K562 (cell line): Measurements from ENCODE around the gene PSMA7. TPM values are rescaled to one million over a fixed set of nuclear protein-coding genes. Genes with fewer than 3 reads are reported as not detected.

Source experiments
- ATAC-seq: fragments of 200-7000 bp; cut with Tn5 transposase; 3 replicates; pipeline ENCODE4 v1.9.1; 2020; ENCODE audit warnings: moderate library complexity
- BruUV-seq: library from RNA; stranded (reverse); fragments of 400-500 nt; replicated peaks from 2 replicates; lab custom pipeline; 2021; lab: Mats Ljungman, UMichigan
- CTCF ChIA-PET: fragments of 300-600 bp; formaldehyde crosslinking; extraction: SDS; loops from one replicate; lab custom pipeline; 2021; ENCODE audit warnings: low intra/inter-chr PET ratio; lab: Yijun Ruan, JAX
- POLR2A ChIA-PET: fragments of 300-600, 350-650 bp; sonication (Branson Sonifier 250); formaldehyde crosslinking; extraction: SDS; loops from one replicate; lab custom pipeline; 2021; ENCODE audit warnings: antibody characterized with exemption, inconsistent platforms; lab: Yijun Ruan, JAX
- DNase-seq, 4 experiments: peaks; one replicate each; pipeline versions ENCODE4 v3.0.0 to v3.0.0-alpha.2; 2011 to 2018; ENCODE audit warnings: low spot score in 3 of 4, mixed read lengths in 3 of 4; ENCODE audit errors: extremely low read depth in 1 of 4
- FAIRE-seq: peaks from 2 replicates; lab custom pipeline; 2011; peaks lifted over from hg19 to GRCh38; lab: Jason Lieb, UNC
- H2AFZ ChIP-seq: 2 replicates; pipeline ENCODE4 v1.6.0; 2011; ENCODE audit warnings: low read depth, low read length, control low read depth, inconsistent platforms
- H3K27ac ChIP-seq: fragments of 200-600 bp; 3 replicates; pipeline ENCODE4 v1.8.0; 2011; ENCODE audit warnings: low read depth, mild to moderate bottlenecking, control low read depth, inconsistent platforms, low read length, moderate library complexity, mixed read lengths; ENCODE audit errors: extremely low read depth
- H3K27me3 ChIP-seq, 2 experiments: fragments of 300-600 bp in 1 of 2; 2 replicates in 1 of 2; 3 replicates in 1 of 2; pipeline versions ENCODE4 v1.6.0 to v1.8.0; 2011; ENCODE audit warnings: inconsistent platforms in 2 of 2, low read length in 2 of 2, mild to moderate bottlenecking in 1 of 2, mixed read lengths in 1 of 2, moderate library complexity in 1 of 2; ENCODE audit not compliant: control insufficient read depth in 2 of 2, insufficient read depth in 2 of 2
- H3K36me3 ChIP-seq: fragments of 300-600 bp; 3 replicates; pipeline ENCODE4 v1.8.0; 2011; ENCODE audit warnings: mild to moderate bottlenecking, low read length, inconsistent platforms; ENCODE audit not compliant: control insufficient read depth, insufficient read depth
- H3K4me1 ChIP-seq, 2 experiments: fragments of 200-600 bp in 1 of 2; replicated peaks in 1 of 2; 2 replicates in 1 of 2; 3 replicates in 1 of 2; pipeline versions ENCODE4 v1.5.1 to v1.8.0; 2011; ENCODE audit warnings: inconsistent platforms in 2 of 2, low read length in 2 of 2, mild to moderate bottlenecking in 1 of 2, mixed read lengths in 1 of 2, moderate library complexity in 1 of 2; ENCODE audit not compliant: control insufficient read depth in 2 of 2, insufficient read depth in 2 of 2
- H3K4me2 ChIP-seq: 2 replicates; pipeline ENCODE4 v1.6.1; 2011; ENCODE audit warnings: low read length, control low read depth, inconsistent platforms, mixed read lengths; ENCODE audit not compliant: insufficient read depth
- H3K4me3 ChIP-seq: fragments of 200-600 bp; sonication (generic), shearing (Covaris generic); 2 replicates; pipeline ENCODE4 v1.5.1; 2016; ENCODE audit warnings: control low read depth, inconsistent platforms
- H3K79me2 ChIP-seq: fragments of 200-600 bp; 3 replicates; pipeline ENCODE4 v1.8.0; 2011; ENCODE audit warnings: low read length, inconsistent platforms; ENCODE audit not compliant: control insufficient read depth, insufficient read depth
- H3K9ac ChIP-seq, 2 experiments: 2 replicates each; pipeline versions ENCODE4 v1.6.0 to v1.6.1; 2011; ENCODE audit warnings: low read depth in 2 of 2, low read length in 2 of 2, control low read depth in 1 of 2, inconsistent platforms in 1 of 2, mild to moderate bottlenecking in 1 of 2, mixed read lengths in 1 of 2; ENCODE audit not compliant: insufficient read depth in 1 of 2
- H3K9me1 ChIP-seq: one replicate; pipeline ENCODE4 v1.6.0; 2011; ENCODE audit warnings: inconsistent platforms, mild to moderate bottlenecking, low read length, moderate library complexity; ENCODE audit not compliant: control insufficient read depth, insufficient read depth
- H3K9me3 ChIP-seq: replicated peaks from 2 replicates; pipeline ENCODE4 v1.5.1; 2011; ENCODE audit warnings: low read depth, low read length, inconsistent platforms; ENCODE audit not compliant: control insufficient read depth, insufficient read depth
- H4K20me1 ChIP-seq: replicated peaks from 2 replicates; pipeline ENCODE4 v1.6.1; 2011; ENCODE audit warnings: low read length, inconsistent platforms, mixed read lengths; ENCODE audit not compliant: control insufficient read depth, insufficient read depth
- CHD1 ChIP-seq: fragments of 200-600 bp; sonication (generic); IDR thresholded peaks from one replicate; pipeline ENCODE4 v1.6.1; 2012; ENCODE audit warnings: mild to moderate bottlenecking, moderate library complexity, low read length, inconsistent platforms
- HMGXB4 ChIP-seq: sonication (generic); formaldehyde crosslinking; IDR thresholded peaks from 2 replicates; pipeline ENCODE4 v1.8.1; 2023; ENCODE audit warnings: mild to moderate bottlenecking, missing genetic modification reagents
- WGBS: fragments of 100-300 bp; shearing (Covaris generic); methylation state at CpG from one replicate; pipeline ENCODE4 v1.1.6; 2016; ENCODE audit warnings: low coverage, mixed read lengths; ENCODE audit not compliant: insufficient coverage; ENCODE audit errors: missing lambda C conversion rate; 5-methylcytosine and 5-hydroxymethylcytosine counted together
- in situ Hi-C: fragments of 300-500 bp; cut with MboI; formaldehyde crosslinking; loops from 4 replicates; pipeline ENCODE4 v1.15.0; 2018; ENCODE audit warnings: inconsistent platforms, mixed read lengths
- intact Hi-C: fragments of 100-400 bp; cut with micrococcal nuclease; formaldehyde crosslinking; loops from 2 replicates; pipeline ENCODE4 v1.14.2; 2022
- polyA plus RNA-seq, 8 experiments: library from polyadenylated mRNA; depleted of rRNA in 4 of 8; stranded (reverse) in 5 of 8; unstranded in 3 of 8; fragments of >200 nt; fragmentation: Nextera tagmentation in 2 of 8; fragmentation: Illumina TruSeq in 1 of 8; extraction: Ambion mirVana in 2 of 8; extraction: Trizol in 1 of 8; gene quantifications; 2 replicates each; pipeline versions ENCODE4 v1.2.1 to v1.2.3, GENCODE V29; 2011 to 2014; ENCODE audit warnings: inconsistent platforms in 1 of 8, missing spikeins in 1 of 8
- total RNA-seq, 7 experiments: library from RNA; depleted of rRNA in 6 of 7; stranded (reverse); fragments of >200 nt in 6 of 7; fragmentation: Illumina TruSeq in 2 of 7; extraction: Trizol in 2 of 7; gene quantifications; 2 replicates each; pipeline versions ENCODE4 v1.2.1 to v1.2.3, GENCODE V29; 2011 to 2021; ENCODE audit warnings: low replicate concordance in 1 of 7

Gene PSMA7
- total and polyA plus RNA-seq, 9 of the 15 experiments (the other 6 are each of a cell fraction or from before 2014, with no cell fraction given) = 257 to 510 (median 393) TPM

GRCh38 chr20:62183426-62184142 lies 40.4 kb upstream of the PSMA7 start:
- Histone ChIP-seq H3K9me3 (no peaks in the 10 kb centered on the region), H3K9ac (peak overlapping the region; percentile 99 to 100), H3K27me3 (no peaks in the 10 kb centered on the region), H3K4me1 (peaks cover 14 to 26% of the 10 kb centered on the region in 2 experiments), H3K4me2 (peak overlapping the region; percentile 92), H3K79me2 (peaks cover 65% of the 10 kb centered on the region), H3K4me3 (peak overlapping the region; percentile 98), H4K20me1 (no peaks in the 10 kb centered on the region; the same call in 1 of the 2 replicates), H3K9me1 (no peaks in the 10 kb centered on the region), H3K36me3 (peaks cover 34% of the 10 kb centered on the region; the same call in 2 of the 3 replicates), H2AFZ (peak overlapping the region; percentile 64; the same call in 1 of the 2 replicates), H3K27ac (peak overlapping the region; percentile 96)
- ChIA-PET CTCF (no interaction called here), POLR2A (no interaction called here)
- in situ Hi-C loops = no loop called here
- 23% methylated on average over 25 of the region's 25 CpGs for WGBS
- FAIRE-seq = peak; percentile 82
- peak in 2 of 4 experiments; percentile 20 to 29 for DNase-seq
- TF ChIP-seq CHD1 (peak; percentile 82), HMGXB4 (no peak; the same call in 1 of the 2 replicates)
- intact Hi-C loops = no loop called here
- BruUV-seq = no TSS peak
- no peak for ATAC-seq
